Measurements from ENCODE around the gene THG1L. TPM values are rescaled to one million over a fixed set of nuclear protein-coding genes. Genes with fewer than 3 reads are reported as not detected.
"Not testable (repeated sequence)": the region's sequence is repeated elsewhere in the genome, so short reads cannot be mapped to it uniquely, and the experiment has no call there.

The THG1L gene
- total RNA-seq (11.7 TPM), polyA plus RNA-seq (ENCODE audit: insufficient read depth, low read depth, low replicate concordance) (9.8 TPM)
- long read RNA-seq, donor 1, transcript THG1L-201 (6 exons, 3,107 nt) = major isoform, 8 of 8 reads
- long read RNA-seq, donor 1, partial matches to known transcripts = 0 of 8 reads
- long read RNA-seq, donor 1, other reads (novel, unspliced or antisense) = 0 of 8 reads
- long read RNA-seq, donor 2, transcript THG1L-201 (6 exons, 3,107 nt) = major isoform, 7 of 14 reads
- long read RNA-seq, donor 2, partial matches to known transcripts = 7 of 14 reads
- long read RNA-seq, donor 2, other reads (novel, unspliced or antisense) = 0 of 14 reads
- long read RNA-seq, donor 3, transcript THG1L-201 (6 exons, 3,107 nt) = major isoform, 8 of 17 reads
- long read RNA-seq, donor 3, partial matches to known transcripts = 9 of 17 reads
- long read RNA-seq, donor 3, other reads (novel, unspliced or antisense) = 0 of 17 reads
- long read RNA-seq, donor 4, transcript THG1L-201 (6 exons, 3,107 nt) = major isoform, 5 of 5 reads
- long read RNA-seq, donor 4, partial matches to known transcripts = 0 of 5 reads
- long read RNA-seq, donor 4, other reads (novel, unspliced or antisense) = 0 of 5 reads
- long read RNA-seq, donor 5 = 0 reads
- long read RNA-seq, donor 6, transcript THG1L-201 (6 exons, 3,107 nt) = major isoform, 9 of 24 reads
- long read RNA-seq, donor 6, partial matches to known transcripts = 14 of 24 reads
- long read RNA-seq, donor 6, other reads (novel, unspliced or antisense) = 0 of 24 reads
- long read RNA-seq, donor 7, partial matches to known transcripts = 0 of 2 reads
- long read RNA-seq, donor 7, other reads (novel, unspliced or antisense) = 1 of 2 reads
- long read RNA-seq, donor 8, transcript THG1L-201 (6 exons, 3,107 nt) = major isoform, 8 of 13 reads
- long read RNA-seq, donor 8, partial matches to known transcripts = 5 of 13 reads
- long read RNA-seq, donor 8, other reads (novel, unspliced or antisense) = 0 of 13 reads
- long read RNA-seq, donor 9, partial matches to known transcripts = 0 of 4 reads
- long read RNA-seq, donor 9, other reads (novel, unspliced or antisense) = 0 of 4 reads
- long read RNA-seq, donor 10, transcript THG1L-201 (6 exons, 3,107 nt) = major isoform, 8 of 8 reads
- long read RNA-seq, donor 10, partial matches to known transcripts = 0 of 8 reads
- long read RNA-seq, donor 10, other reads (novel, unspliced or antisense) = 0 of 8 reads

DNA sequence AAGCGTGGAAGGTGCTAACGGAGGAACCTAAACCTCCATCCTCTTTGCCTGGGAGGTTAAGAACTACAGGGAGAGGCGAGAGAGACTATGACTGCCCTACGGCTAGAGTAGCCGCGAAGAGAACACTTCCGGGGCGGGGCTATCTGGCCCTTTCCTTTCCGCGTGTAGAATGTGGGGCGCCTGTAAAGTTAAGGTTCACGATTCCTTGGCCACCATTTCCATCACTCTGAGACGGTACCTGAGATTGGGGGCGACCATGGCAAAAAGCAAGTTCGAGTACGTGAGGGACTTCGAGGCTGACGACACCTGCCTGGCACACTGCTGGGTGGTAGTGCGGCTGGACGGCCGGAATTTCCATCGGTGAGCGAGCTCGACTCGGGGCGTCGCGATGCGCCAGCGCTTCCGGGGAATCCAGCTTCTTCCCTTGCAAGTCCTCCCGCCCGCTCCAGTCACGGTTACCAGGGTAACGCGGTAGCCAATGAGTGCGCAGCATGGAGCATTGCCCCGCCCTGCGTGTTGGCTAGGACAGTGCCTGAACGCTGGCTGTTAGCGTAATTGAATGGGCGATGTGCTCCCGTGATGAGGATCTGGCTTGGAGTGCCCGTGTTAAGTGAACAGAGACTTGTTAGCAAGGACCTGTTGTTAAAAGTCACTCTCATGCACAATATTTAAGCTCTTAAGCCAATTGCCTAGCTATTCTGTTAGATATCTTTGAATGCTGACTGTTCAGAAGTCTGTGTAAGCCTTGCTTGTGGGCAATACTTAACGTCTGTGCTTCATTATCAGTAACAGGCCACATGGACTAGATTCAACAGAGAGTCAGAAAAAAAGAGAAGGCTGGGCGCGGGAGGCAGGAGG, at the start of gene THG1L:
THG1L (plus strand) TSS at position 149 of the 858 bp plus-strand sequence; CDS start at position 170, 21 bp downstream.
- DNase-seq (peak; percentile 99), FAIRE-seq (peak; percentile 23)
- peak within 1 kb of the TSS; percentile 88 to 99 (median 97) for H3K4me3 ChIP-seq (ENCODE audit: low read length in 3 of 3)
- H3K9me3 ChIP-seq (ENCODE audit: control insufficient read depth in 2 of 3, insufficient read depth in 1 of 3, low read length in 3 of 3) = no peaks in the 10 kb centered on the region
- intact Hi-C loops (cut with DNase I) = no loop called here
- H3K27me3 ChIP-seq (ENCODE audit: control insufficient read depth, insufficient read depth, low read length) = no peaks in the 10 kb centered on the region
- H3K27ac ChIP-seq (ENCODE audit: low read depth in 2 of 2, low read length in 2 of 2) = peak within 1 kb of the TSS; percentile 97 to 99
- peak within 1 kb of the TSS; percentile 77 to 89 (median 77) for H3K9ac ChIP-seq (ENCODE audit: low read length in 3 of 3)
- TF ChIP-seq, protein P1, sequence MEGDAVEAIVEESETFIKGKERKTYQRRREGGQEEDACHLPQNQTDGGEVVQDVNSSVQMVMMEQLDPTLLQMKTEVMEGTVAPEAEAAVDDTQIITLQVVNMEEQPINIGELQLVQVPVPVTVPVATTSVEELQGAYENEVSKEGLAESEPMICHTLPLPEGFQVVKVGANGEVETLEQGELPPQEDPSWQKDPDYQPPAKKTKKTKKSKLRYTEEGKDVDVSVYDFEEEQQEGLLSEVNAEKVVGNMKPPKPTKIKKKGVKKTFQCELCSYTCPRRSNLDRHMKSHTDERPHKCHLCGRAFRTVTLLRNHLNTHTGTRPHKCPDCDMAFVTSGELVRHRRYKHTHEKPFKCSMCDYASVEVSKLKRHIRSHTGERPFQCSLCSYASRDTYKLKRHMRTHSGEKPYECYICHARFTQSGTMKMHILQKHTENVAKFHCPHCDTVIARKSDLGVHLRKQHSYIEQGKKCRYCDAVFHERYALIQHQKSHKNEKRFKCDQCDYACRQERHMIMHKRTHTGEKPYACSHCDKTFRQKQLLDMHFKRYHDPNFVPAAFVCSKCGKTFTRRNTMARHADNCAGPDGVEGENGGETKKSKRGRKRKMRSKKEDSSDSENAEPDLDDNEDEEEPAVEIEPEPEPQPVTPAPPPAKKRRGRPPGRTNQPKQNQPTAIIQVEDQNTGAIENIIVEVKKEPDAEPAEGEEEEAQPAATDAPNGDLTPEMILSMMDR (IDR thresholded peaks at IDR 0.05; ENCODE audit: borderline replicate concordance, extremely low read depth, insufficient read depth) = no peak
- H3K4me1 ChIP-seq (ENCODE audit: control insufficient read depth in 2 of 3, insufficient read depth in 2 of 3, low read depth in 1 of 3, low read length in 3 of 3) = peaks cover 3 to 4% (median 3%) of the 10 kb centered on the region in 3 donors
- peaks cover 0 to 4% (median 4%) of the 10 kb centered on the region in 3 donors for H3K36me3 ChIP-seq (ENCODE audit: control insufficient read depth in 2 of 3, insufficient read depth in 3 of 3, low read length in 3 of 3)

DNA sequence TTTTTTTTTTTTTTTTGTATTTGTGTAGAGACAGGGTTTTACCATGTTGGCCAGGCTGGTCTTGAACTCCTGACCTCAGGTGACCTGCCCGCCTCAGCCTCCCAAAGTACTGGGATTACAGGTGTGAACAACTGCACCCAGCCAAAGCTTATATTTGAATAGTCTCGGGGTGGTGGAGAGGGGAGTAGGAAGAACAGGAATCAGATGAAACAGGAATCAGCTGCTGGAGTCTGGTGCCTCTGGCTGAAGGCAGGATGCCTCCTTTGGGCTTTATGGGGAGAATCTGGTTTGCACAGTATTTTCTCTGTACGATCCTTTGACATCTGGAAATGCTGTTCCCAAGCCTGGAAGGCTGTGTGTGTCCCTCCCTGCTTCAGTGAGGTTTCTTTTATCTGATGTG, 49.0 kb upstream of the THG1L start:
- Histone ChIP-seq H3K9me3 (ENCODE audit: control insufficient read depth in 2 of 3, insufficient read depth in 1 of 3, low read length in 3 of 3) (no peaks in the 10 kb centered on the region), H3K4me3 (ENCODE audit: low read length in 3 of 3) (no peak overlapping the region), H3K4me1 (ENCODE audit: control insufficient read depth in 2 of 3, insufficient read depth in 2 of 3, low read depth in 1 of 3, low read length in 3 of 3) (no peaks in the 10 kb centered on the region), H3K27ac (ENCODE audit: low read depth in 2 of 2, low read length in 2 of 2) (no peak overlapping the region), H3K36me3 (ENCODE audit: control insufficient read depth in 2 of 3, insufficient read depth in 3 of 3, low read length in 3 of 3) (no peaks in the 10 kb centered on the region), H3K27me3 (ENCODE audit: control insufficient read depth, insufficient read depth, low read length) (no peaks in the 10 kb centered on the region), H3K9ac (ENCODE audit: low read length in 3 of 3) (no peak overlapping the region)
- TF ChIP-seq, protein P1 (IDR thresholded peaks at IDR 0.05; ENCODE audit: borderline replicate concordance, extremely low read depth, insufficient read depth) = no peak
- no peak for DNase-seq
- intact Hi-C loops (cut with DNase I) = no loop called here
- no peak for FAIRE-seq

DNA sequence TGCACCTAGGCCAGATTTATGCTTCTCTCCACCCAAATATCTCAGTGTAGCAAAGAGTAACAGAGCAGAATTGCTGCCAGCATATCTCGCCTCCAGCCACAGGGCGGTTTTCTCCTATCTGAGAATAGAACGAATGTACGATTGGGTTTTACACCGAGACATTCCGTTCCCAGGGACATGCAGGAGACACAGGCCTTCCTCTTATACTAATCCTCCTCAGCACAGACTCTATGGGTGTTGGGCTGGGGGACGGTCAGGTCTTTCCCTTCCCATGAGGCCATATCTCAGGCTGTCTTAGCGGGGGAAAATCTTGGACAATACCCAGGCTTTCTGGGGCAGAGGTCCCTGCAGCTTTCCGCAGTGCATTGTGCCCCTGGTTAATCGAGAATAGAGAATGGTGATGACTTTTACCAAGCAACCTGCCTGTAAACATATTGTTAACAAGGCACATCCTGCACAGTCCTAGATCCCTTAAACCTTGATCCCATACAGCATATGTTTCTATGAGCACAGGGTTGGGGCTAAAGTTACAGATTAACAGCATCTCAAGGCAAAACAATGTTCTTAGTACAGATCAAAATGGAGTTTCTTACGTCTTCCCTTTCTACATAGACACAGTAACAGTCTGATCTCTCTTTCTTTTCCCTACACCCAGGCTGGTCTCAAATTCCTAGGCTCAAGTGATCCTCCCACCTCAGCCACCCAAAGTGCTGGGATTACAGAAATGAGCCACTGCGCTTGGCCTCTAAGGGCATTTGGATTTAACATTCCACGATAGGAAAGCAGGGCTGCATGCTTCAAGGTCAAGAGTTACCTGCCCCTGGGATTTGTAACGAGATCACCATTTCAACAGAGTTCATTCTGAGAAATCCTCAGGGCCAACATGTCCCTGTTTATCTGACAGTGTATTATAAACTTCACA, 44.7 kb upstream of the THG1L start:
- H3K27ac ChIP-seq (ENCODE audit: low read depth in 2 of 2, low read length in 2 of 2); H3K27me3 ChIP-seq (ENCODE audit: control insufficient read depth, insufficient read depth, low read length); H3K9me3 ChIP-seq (ENCODE audit: control insufficient read depth in 2 of 3, insufficient read depth in 1 of 3, low read length in 3 of 3); FAIRE-seq; H3K36me3 ChIP-seq (ENCODE audit: control insufficient read depth in 2 of 3, insufficient read depth in 3 of 3, low read length in 3 of 3); H3K4me1 ChIP-seq (ENCODE audit: control insufficient read depth in 2 of 3, insufficient read depth in 2 of 3, low read depth in 1 of 3, low read length in 3 of 3); H3K9ac ChIP-seq (ENCODE audit: low read length in 3 of 3); H3K4me3 ChIP-seq (ENCODE audit: low read length in 3 of 3); intact Hi-C loops (cut with DNase I): not testable (repeated sequence)
- DNase-seq = peak in 1 of 5 donors; percentile 9

All from kidney (tissue), 22 donors.